DND-41 (cell line): ENCODE data around the gene PDE4C.

Experiments
- CTCF ChIP-seq: IDR thresholded peaks from 2 replicates; pipeline ENCODE4 v1.5.1; 2012; ENCODE audit warnings: borderline replicate concordance, low read length, moderate library complexity, mild to moderate bottlenecking; ENCODE audit not compliant: poor library complexity, severe bottlenecking; ENCODE audit errors: extremely low read depth
- EZH2 ChIP-seq: IDR thresholded peaks from 3 replicates; pipeline ENCODE4 v1.6.1; 2012; ENCODE audit warnings: borderline replicate concordance, low read depth, mild to moderate bottlenecking, moderate library complexity, low read length, inconsistent platforms; ENCODE audit not compliant: severe bottlenecking

- TF ChIP-seq CTCF (no peak), EZH2 (no peak)
Measured at GRCh38 chr19:18218159-18218558, 8.1 kb downstream of the PDE4C start.
